ENCODE measurements around the gene NEDD4L.
A peak's percentile ranks its signal among the peaks of the same experiment; 100 is the strongest.

The NEDD4L gene

DNA sequence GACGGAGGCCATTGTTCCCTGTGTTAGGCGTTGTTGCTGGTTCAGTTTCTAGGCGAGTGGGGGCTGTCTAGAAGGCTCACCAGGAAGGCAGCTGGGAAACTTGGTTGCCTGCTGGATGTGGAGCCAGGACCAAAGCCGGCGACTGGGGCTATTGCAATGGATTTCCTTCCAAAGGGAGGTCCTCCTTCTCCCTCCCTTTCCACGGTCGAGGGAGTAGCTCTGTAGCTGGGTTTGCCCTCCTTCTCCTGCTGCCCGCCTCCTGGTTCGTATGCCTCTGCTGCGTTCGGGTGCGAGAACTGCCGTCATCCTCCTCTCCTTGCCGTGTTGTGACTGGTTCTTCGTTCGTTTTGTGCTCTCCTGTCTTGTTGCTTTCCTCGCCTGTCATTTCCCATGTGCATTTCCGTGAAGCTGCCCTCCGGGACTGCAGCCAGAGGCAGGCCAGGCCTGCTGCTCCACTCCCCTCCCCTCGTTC, 203.4 kb downstream of the NEDD4L start:
- Mint-ChIP-seq H3K27ac (peak overlapping the region; percentile 47), H3K4me3 (peak overlapping the region; percentile 68), H3K27me3 (ENCODE audit: low read depth, poor library complexity) (no peaks in the 10 kb centered on the region), H3K4me1 (peaks cover 18% of the 10 kb centered on the region), H3K36me3 (ENCODE audit: low read depth) (no peaks in the 10 kb centered on the region), H3K9me3 (no peaks in the 10 kb centered on the region)
- peak; percentile 40 for DNase-seq
- TF ChIP-seq, protein P1, sequence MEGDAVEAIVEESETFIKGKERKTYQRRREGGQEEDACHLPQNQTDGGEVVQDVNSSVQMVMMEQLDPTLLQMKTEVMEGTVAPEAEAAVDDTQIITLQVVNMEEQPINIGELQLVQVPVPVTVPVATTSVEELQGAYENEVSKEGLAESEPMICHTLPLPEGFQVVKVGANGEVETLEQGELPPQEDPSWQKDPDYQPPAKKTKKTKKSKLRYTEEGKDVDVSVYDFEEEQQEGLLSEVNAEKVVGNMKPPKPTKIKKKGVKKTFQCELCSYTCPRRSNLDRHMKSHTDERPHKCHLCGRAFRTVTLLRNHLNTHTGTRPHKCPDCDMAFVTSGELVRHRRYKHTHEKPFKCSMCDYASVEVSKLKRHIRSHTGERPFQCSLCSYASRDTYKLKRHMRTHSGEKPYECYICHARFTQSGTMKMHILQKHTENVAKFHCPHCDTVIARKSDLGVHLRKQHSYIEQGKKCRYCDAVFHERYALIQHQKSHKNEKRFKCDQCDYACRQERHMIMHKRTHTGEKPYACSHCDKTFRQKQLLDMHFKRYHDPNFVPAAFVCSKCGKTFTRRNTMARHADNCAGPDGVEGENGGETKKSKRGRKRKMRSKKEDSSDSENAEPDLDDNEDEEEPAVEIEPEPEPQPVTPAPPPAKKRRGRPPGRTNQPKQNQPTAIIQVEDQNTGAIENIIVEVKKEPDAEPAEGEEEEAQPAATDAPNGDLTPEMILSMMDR (IDR thresholded peaks at IDR 0.05) = no peak

- Mint-ChIP-seq H3K27ac (no peak overlapping the region), H3K4me3 (no peak overlapping the region), H3K36me3 (ENCODE audit: low read depth) (peaks cover 1% of the 10 kb centered on the region), H3K4me1 (peaks cover 24% of the 10 kb centered on the region), H3K27me3 (ENCODE audit: low read depth, poor library complexity) (peaks cover 3% of the 10 kb centered on the region), H3K9me3 (no peaks in the 10 kb centered on the region)
- DNase-seq = no peak
- TF ChIP-seq, protein P1 (IDR thresholded peaks at IDR 0.05) = no peak
Measured at GRCh38 chr18:58249712-58250111, 205.7 kb downstream of the NEDD4L start.

DNA sequence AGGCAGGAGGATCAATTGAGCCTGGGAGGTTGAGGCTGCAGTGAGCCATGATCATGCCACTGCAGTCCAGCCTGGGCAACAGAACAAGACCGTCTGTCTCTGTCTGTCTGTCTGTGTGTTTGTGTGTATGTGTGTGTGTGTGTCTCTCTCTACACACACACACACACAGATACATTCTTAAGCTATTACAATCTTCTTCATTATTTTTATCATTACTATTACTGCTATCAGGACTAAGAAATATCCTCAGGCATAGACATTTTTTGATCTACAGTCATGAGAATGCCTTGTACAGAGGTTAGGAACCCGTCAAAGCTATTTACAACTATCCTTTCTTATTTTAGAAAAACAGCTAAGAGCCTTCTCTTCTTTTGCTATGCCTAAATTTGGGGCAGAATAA, 207.4 kb downstream of the NEDD4L start:
- H3K27ac Mint-ChIP-seq = no peak overlapping the region
- peaks cover 36% of the 10 kb centered on the region for H3K4me1 Mint-ChIP-seq
- H3K27me3 Mint-ChIP-seq (ENCODE audit: low read depth, poor library complexity) = peaks cover 7% of the 10 kb centered on the region

DNA sequence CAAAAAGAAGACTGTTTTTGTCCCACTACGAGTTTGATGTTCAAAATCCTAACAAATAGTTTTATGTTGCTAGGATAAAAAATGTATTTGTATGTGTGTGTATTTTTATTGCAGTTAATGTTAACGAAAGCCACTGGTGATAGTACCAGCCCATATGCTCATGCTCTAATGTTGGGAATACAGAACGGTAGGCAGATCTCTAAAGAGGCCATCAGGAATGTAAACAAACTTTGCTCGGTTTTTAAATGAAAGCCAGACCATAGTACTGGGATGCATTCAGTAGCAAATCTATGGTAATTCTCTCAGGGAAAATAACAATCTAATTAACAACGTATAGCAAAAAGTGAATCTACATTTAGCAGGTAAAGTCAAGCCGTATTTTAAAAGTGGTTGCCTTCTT, 208.1 kb downstream of the NEDD4L start:
- TF ChIP-seq, protein P1 (IDR thresholded peaks at IDR 0.05) = no peak
- peaks cover 39% of the 10 kb centered on the region for H3K4me1 Mint-ChIP-seq
- H3K27ac Mint-ChIP-seq = no peak overlapping the region
- H3K27me3 Mint-ChIP-seq (ENCODE audit: low read depth, poor library complexity) = peaks cover 7% of the 10 kb centered on the region
- H3K4me3 Mint-ChIP-seq = no peak overlapping the region
- peaks cover 13% of the 10 kb centered on the region for H3K36me3 Mint-ChIP-seq (ENCODE audit: low read depth)
- H3K9me3 Mint-ChIP-seq = no peaks in the 10 kb centered on the region
- DNase-seq = no peak

More for the DNA sequence above, 207.4 kb downstream of the NEDD4L start:
- Mint-ChIP-seq H3K4me3 (no peak overlapping the region), H3K9me3 (no peaks in the 10 kb centered on the region), H3K36me3 (ENCODE audit: low read depth) (peaks cover 6% of the 10 kb centered on the region)
- TF ChIP-seq, protein P1 (IDR thresholded peaks at IDR 0.05) = no peak
- no peak for DNase-seq

- no peaks in the 10 kb centered on the region for H3K9me3 Mint-ChIP-seq
- H3K4me1 Mint-ChIP-seq = peaks cover 41% of the 10 kb centered on the region
- TF ChIP-seq, protein P1 (IDR thresholded peaks at IDR 0.05) = no peak
- peaks cover 15% of the 10 kb centered on the region for H3K36me3 Mint-ChIP-seq (ENCODE audit: low read depth)
- H3K27me3 Mint-ChIP-seq (ENCODE audit: low read depth, poor library complexity) = peaks cover 7% of the 10 kb centered on the region
- DNase-seq = no peak
- no peak overlapping the region for H3K27ac Mint-ChIP-seq
- no peak overlapping the region for H3K4me3 Mint-ChIP-seq
Measured at GRCh38 chr18:58253318-58253717, 209.3 kb downstream of the NEDD4L start.

DNA sequence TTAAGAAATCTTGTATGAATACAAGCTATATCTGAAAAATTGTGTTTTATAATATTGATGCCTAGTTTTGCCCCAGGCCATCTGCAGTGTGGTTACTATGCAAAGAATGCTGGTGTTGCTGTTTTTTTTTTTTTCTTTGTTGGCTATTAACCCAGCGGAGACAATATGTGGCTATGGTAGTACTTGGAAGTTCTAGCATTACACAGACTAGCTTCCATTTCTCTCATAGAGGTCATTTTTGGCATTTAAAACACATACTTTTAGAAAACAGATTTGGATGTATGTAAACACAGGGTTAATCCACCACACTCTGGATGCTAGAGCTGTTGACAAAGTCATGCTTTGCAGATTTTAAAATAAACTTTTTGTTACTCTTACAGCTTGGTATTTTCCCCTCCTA, 209.8 kb downstream of the NEDD4L start:
- Mint-ChIP-seq H3K27me3 (ENCODE audit: low read depth, poor library complexity) (peaks cover 7% of the 10 kb centered on the region), H3K4me1 (peaks cover 41% of the 10 kb centered on the region), H3K36me3 (ENCODE audit: low read depth) (peaks cover 15% of the 10 kb centered on the region), H3K4me3 (no peak overlapping the region), H3K27ac (no peak overlapping the region), H3K9me3 (no peaks in the 10 kb centered on the region)
- no peak for DNase-seq
- TF ChIP-seq, protein P1 (IDR thresholded peaks at IDR 0.05) = no peak

Data from nephron progenitor cell (in vitro differentiated cells).